KBM-7 (cell line): Measurements from ENCODE around the gene AFG1L.
"Not testable (repeated sequence)": the region's sequence is repeated elsewhere in the genome, so short reads cannot be mapped to it uniquely, and the experiment has no call there.

Source experiments
- DNase-seq: peaks from one replicate; pipeline ENCODE4 v3.0.0-alpha.2; 2015
- in situ Hi-C: fragments of 300-500 bp; cut with MboI; formaldehyde crosslinking; loops from 2 replicates; pipeline ENCODE4 v1.14.3; 2020; ENCODE audit warnings: low sequenced_read_pairs, low pct_unique_long_range_greater_than_20kb, mixed read lengths

AFG1L gene

GRCh38 chr6:108531332-108531731, 236.5 kb downstream of the AFG1L start:
- no peak for DNase-seq
- in situ Hi-C loops = loop anchor here (25.0 kb wide), 1 partner anchor 856 kb away; the partner anchor contains the start of gene CD164

GRCh38 chr6:108535114-108535742, 240.4 kb downstream of the AFG1L start:
- DNase-seq = no peak
- in situ Hi-C loops = loop anchor here (25.0 kb wide), 1 partner anchor 852 kb away; the partner anchor contains the start of gene CD164

GRCh38 chr6:108535920-108536535, 241.2 kb downstream of the AFG1L start:
- in situ Hi-C loops = loop anchor here (25.0 kb wide), 1 partner anchor 851 kb away; the partner anchor contains the start of gene CD164
- not testable (repeated sequence) for DNase-seq

- in situ Hi-C loops = loop anchor here (10.0 to 25.0 kb wide), 2 partner anchors 523 to 845 kb away; partner anchors contain the start of gene CD164
- peak; percentile 87 for DNase-seq
Measured at GRCh38 chr6:108541843-108542759, 247.2 kb downstream of the AFG1L start.

- in situ Hi-C loops = loop anchor here (10.0 to 25.0 kb wide), 2 partner anchors 521 to 844 kb away; partner anchors contain the start of gene CD164
- no peak for DNase-seq
Measured at GRCh38 chr6:108543175-108543940, 248.5 kb downstream of the AFG1L start.

GRCh38 chr6:108544606-108545005, 249.8 kb downstream of the AFG1L start:
- DNase-seq = no peak
- in situ Hi-C loops = loop anchor here (10.0 to 25.0 kb wide), 2 partner anchors 520 to 843 kb away; partner anchors contain the start of gene CD164

GRCh38 chr6:108546079-108547049, 251.5 kb downstream of the AFG1L start:
- in situ Hi-C loops = loop anchor here (10.0 to 25.0 kb wide), 2 partner anchors 518 to 841 kb away; partner anchors contain the start of gene CD164
- DNase-seq = peak; percentile 51

- no peak for DNase-seq
- in situ Hi-C loops = loop anchor here (10.0 to 25.0 kb wide), 2 partner anchors 516 to 838 kb away; partner anchors contain the start of gene CD164
Measured at GRCh38 chr6:108549241-108549640, 254.4 kb downstream of the AFG1L start.

GRCh38 chr6:108549741-108550140, 254.9 kb downstream of the AFG1L start:
- DNase-seq = no peak

GRCh38 chr6:108550256-108550655, 255.4 kb downstream of the AFG1L start:
- DNase-seq = no peak
- in situ Hi-C loops = loop anchor here (25.0 kb wide), 1 partner anchor 237 kb away; no protein-coding TSS in a partner anchor

More at GRCh38 chr6:108549741-108550140, 254.9 kb downstream of the AFG1L start:
- in situ Hi-C loops = loop anchor here (10.0 to 25.0 kb wide), 3 partner anchors 238 to 838 kb away; partner anchors contain the start of gene CD164

- no peak for DNase-seq
- in situ Hi-C loops = loop anchor here (25.0 kb wide), 1 partner anchor 232 kb away; no protein-coding TSS in a partner anchor
Measured at GRCh38 chr6:108555399-108556052, 260.7 kb downstream of the AFG1L start.

GRCh38 chr6:108556250-108556649, 261.4 kb downstream of the AFG1L start:
- DNase-seq = no peak
- in situ Hi-C loops = loop anchor here (25.0 kb wide), 1 partner anchor 231 kb away; no protein-coding TSS in a partner anchor

- in situ Hi-C loops = loop anchor here (25.0 kb wide), 1 partner anchor 230 kb away; no protein-coding TSS in a partner anchor
Measured at GRCh38 chr6:108556866-108557493, 262.1 kb downstream of the AFG1L start.

GRCh38 chr6:108557494-108558371, 262.9 kb downstream of the AFG1L start:
- in situ Hi-C loops = loop anchor here (25.0 kb wide), 1 partner anchor 230 kb away; no protein-coding TSS in a partner anchor

More at GRCh38 chr6:108556866-108557493, 262.1 kb downstream of the AFG1L start:
- DNase-seq = no peak

More at GRCh38 chr6:108557494-108558371, 262.9 kb downstream of the AFG1L start:
- peak; percentile 52 for DNase-seq
